ENCODE measurements around the gene SMIM5.
"Not testable (repeated sequence)": the region's sequence is repeated elsewhere in the genome, so short reads cannot be mapped to it uniquely, and the experiment has no call there.

SMIM5 gene

GRCh38 chr17:75590314-75590761 lies 42.9 kb upstream of the SMIM5 start:
- TF ChIP-seq CTCF (IDR thresholded peaks at IDR 0.05; ENCODE audit: borderline replicate concordance, control extremely low read depth, extremely low read depth, insufficient read depth, missing control alignments): no peak
- DNase-seq (ENCODE audit: low spot score): no peak
- in situ Hi-C loops (cut with MboI; ENCODE audit: low sequenced_read_pairs, unreplicated experiment): no loop called here

GRCh38 chr17:75590849-75591721 lies 42.1 kb upstream of the SMIM5 start:
- DNase-seq (ENCODE audit: low spot score): no peak
- TF ChIP-seq CTCF (IDR thresholded peaks at IDR 0.05; ENCODE audit: borderline replicate concordance, control extremely low read depth, extremely low read depth, insufficient read depth, missing control alignments): no peak
- in situ Hi-C loops (cut with MboI; ENCODE audit: low sequenced_read_pairs, unreplicated experiment): no loop called here

- DNase-seq (ENCODE audit: low spot score): no peak
- no peak for TF ChIP-seq CTCF (IDR thresholded peaks at IDR 0.05; ENCODE audit: borderline replicate concordance, control extremely low read depth, extremely low read depth, insufficient read depth, missing control alignments)
- in situ Hi-C loops (cut with MboI; ENCODE audit: low sequenced_read_pairs, unreplicated experiment): no loop called here
Observed at GRCh38 chr17:75591722-75592302, 41.4 kb upstream of the SMIM5 start.

GRCh38 chr17:75592348-75593020 lies 40.8 kb upstream of the SMIM5 start:
- TF ChIP-seq CTCF (IDR thresholded peaks at IDR 0.05; ENCODE audit: borderline replicate concordance, control extremely low read depth, extremely low read depth, insufficient read depth, missing control alignments): no peak
- no peak for DNase-seq (ENCODE audit: low spot score)
- in situ Hi-C loops (cut with MboI; ENCODE audit: low sequenced_read_pairs, unreplicated experiment): no loop called here

GRCh38 chr17:75593430-75593829 lies 39.8 kb upstream of the SMIM5 start:
- DNase-seq (ENCODE audit: low spot score); in situ Hi-C loops (cut with MboI; ENCODE audit: low sequenced_read_pairs, unreplicated experiment): not testable (repeated sequence)

GRCh38 chr17:75594499-75595283 lies 38.5 kb upstream of the SMIM5 start:
- TF ChIP-seq CTCF (IDR thresholded peaks at IDR 0.05; ENCODE audit: borderline replicate concordance, control extremely low read depth, extremely low read depth, insufficient read depth, missing control alignments): no peak
- no peak for DNase-seq (ENCODE audit: low spot score)
- in situ Hi-C loops (cut with MboI; ENCODE audit: low sequenced_read_pairs, unreplicated experiment): no loop called here
